Hippocampal formation (tissue), 2 donors: ENCODE data around the gene IFRD1.
"Not testable (repeated sequence)": the region's sequence is repeated elsewhere in the genome, so short reads cannot be mapped to it uniquely, and the experiment has no call there.

Source experiments
- DNase-seq, 2 donors: peaks; one replicate each; lab custom pipeline; 2025; lab: John Stamatoyannopoulos, UW

Gene IFRD1

GRCh38 chr7:112442210-112442609 lies 8.1 kb upstream of the IFRD1 start:
- no peak for DNase-seq

GRCh38 chr7:112444505-112444904 lies 5.8 kb upstream of the IFRD1 start:
- DNase-seq: no peak

GRCh38 chr7:112446431-112446830 lies 3.8 kb upstream of the IFRD1 start:
- DNase-seq: no peak

- DNase-seq: no peak
These were observed 2.9 kb upstream of the IFRD1 start for GRCh38 chr7:112447406-112447805.

GRCh38 chr7:112448381-112448780 lies 1.9 kb upstream of the IFRD1 start:
- no peak for DNase-seq

- DNase-seq: no peak
These were observed 1.4 kb upstream of the IFRD1 start for GRCh38 chr7:112448891-112449290.

GRCh38 chr7:112449353-112449752 lies 907 bp upstream of the IFRD1 start:
- no peak for DNase-seq

- peak; percentile 91 to 98 for DNase-seq
These were observed 824 bp downstream of the IFRD1 start for GRCh38 chr7:112450807-112451761.

- peak; percentile 8 to 34 for DNase-seq
These were observed 2.0 kb downstream of the IFRD1 start for GRCh38 chr7:112452102-112452888.

GRCh38 chr7:112453505-112454171 lies 3.4 kb downstream of the IFRD1 start:
- no peak for DNase-seq

GRCh38 chr7:112454191-112454590 lies 3.9 kb downstream of the IFRD1 start:
- DNase-seq: not testable (repeated sequence)

- DNase-seq: no peak
These were observed 9.4 kb downstream of the IFRD1 start for GRCh38 chr7:112459645-112460044.

GRCh38 chr7:112462236-112462635 lies 12.0 kb downstream of the IFRD1 start:
- DNase-seq: peak in 1 of 2 donors; percentile 24

- no peak for DNase-seq
These were observed 17.6 kb downstream of the IFRD1 start for GRCh38 chr7:112467867-112468266.

GRCh38 chr7:112470194-112470593 lies 19.9 kb downstream of the IFRD1 start:
- DNase-seq: no peak

GRCh38 chr7:112476390-112477052 lies 26.3 kb downstream of the IFRD1 start:
- no peak for DNase-seq

- DNase-seq: no peak
These were observed 31.0 kb downstream of the IFRD1 start for GRCh38 chr7:112481121-112481736.

- DNase-seq: no peak
These were observed 31.8 kb downstream of the IFRD1 start for GRCh38 chr7:112481833-112482670.

- DNase-seq: no peak
These were observed 34.5 kb downstream of the IFRD1 start for GRCh38 chr7:112484671-112485167.

- no peak for DNase-seq
These were observed 35.5 kb downstream of the IFRD1 start for GRCh38 chr7:112485766-112486165.
